Superior temporal gyrus (tissue), 1 donor: Measurements from ENCODE around the gene VWC2L.

Experiments
- DNase-seq: peaks from one replicate; pipeline ENCODE4 v3.0.0-alpha.2; 2016; ENCODE audit errors: extremely low spot score

The VWC2L gene

GRCh38 chr2:214593727-214594126 is 182.9 kb downstream of the VWC2L start:
- DNase-seq, result no peak

GRCh38 chr2:214601852-214602633 is 191.2 kb downstream of the VWC2L start:
- no peak for DNase-seq

GRCh38 chr2:214604861-214605260 is 194.0 kb downstream of the VWC2L start:
- no peak for DNase-seq

GRCh38 chr2:214607051-214607450 is 196.2 kb downstream of the VWC2L start:
- DNase-seq, result no peak

DNA sequence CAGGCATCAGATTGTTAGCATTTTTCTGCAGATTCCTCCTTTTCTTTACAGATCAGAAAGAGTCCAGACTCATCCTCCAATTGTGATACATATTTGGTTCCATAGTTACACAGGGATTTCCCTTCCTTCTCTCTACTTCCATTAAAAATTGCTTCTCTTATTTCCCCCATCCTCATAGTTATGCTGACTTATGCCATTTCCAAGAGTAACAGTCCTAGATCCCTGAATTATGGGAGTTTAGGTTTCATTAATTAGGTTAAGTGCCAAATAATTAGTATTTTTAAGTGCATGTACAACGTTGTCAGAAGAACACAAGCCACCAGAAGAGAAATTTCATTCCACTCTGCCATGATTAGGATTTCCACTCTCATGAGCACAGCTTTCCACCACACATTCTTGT is 200.2 kb downstream of the VWC2L start:
- DNase-seq, result no peak

DNA sequence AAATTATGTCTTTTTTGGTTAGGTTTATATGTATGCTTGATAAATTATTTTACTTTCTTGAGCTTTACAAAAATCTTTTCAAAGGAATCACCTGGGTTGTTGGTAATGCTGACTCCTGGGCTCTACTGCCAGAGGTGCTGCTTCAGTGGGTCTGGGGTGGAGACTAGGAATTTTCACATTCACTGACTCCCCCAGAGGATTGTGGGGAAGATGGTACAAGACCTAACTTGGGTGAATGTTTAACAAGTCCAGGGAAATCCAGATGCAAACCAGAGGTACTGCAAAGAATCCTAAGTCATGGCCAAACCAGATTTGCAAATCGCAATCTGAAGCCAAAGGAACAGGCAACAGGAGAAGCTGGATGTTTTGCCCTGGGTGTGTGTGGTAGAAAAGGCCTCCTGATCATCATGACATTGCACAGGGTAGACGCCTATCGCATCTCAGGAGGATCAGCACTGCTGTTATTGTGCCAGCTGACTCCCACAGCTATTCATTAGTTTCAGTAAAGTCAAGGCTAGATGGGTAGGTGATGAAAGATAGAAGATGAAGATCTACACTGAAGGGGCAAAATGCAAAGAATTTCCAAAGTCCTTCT is 213.4 kb downstream of the VWC2L start:
- no peak for DNase-seq

- no peak for DNase-seq
Observed at GRCh38 chr2:214628091-214628490, 217.2 kb downstream of the VWC2L start.
